T-helper 1 cell (primary cell): Measurements from ENCODE around the gene GRIN2A.

Source experiments
- DNase-seq, 5 donors: peaks; one replicate each; pipeline ENCODE4 v3.0.0-alpha.2; 2012 to 2020

GRIN2A gene

DNA sequence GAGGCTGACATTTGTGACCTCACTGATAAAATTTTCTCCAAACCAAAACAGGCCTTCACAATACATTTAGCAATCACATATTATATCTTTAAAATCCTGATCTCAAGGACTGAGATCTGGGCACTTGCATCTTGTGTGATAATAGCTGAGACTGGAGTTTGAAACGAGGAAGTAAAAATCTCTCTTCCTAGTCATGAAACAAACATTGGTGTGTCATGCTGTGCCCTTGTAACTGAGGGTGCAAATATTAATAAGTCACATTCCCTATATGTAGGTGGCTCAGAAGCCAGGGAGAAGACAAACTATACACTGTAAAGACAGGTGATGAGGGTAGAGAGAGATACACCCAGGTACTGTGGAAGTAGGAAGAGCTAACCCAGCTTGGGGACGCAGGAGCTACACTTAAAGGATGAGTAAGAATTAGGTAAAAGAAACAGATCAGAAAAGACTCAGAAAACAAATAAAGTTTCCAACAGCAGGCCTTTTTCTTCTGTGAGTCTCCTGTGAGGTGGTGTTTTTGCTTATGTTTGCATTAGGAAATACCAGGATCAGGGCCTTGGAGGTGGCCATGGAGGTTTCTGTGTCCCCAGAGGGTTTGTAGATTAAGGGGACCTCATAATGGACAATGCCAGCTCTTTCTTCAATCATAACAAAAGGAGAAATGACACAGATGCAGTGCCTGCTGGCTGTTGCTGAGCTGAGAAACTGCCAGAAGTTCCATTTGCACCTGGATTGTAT is 335.7 kb downstream of the GRIN2A start:
- no peak for DNase-seq

DNA sequence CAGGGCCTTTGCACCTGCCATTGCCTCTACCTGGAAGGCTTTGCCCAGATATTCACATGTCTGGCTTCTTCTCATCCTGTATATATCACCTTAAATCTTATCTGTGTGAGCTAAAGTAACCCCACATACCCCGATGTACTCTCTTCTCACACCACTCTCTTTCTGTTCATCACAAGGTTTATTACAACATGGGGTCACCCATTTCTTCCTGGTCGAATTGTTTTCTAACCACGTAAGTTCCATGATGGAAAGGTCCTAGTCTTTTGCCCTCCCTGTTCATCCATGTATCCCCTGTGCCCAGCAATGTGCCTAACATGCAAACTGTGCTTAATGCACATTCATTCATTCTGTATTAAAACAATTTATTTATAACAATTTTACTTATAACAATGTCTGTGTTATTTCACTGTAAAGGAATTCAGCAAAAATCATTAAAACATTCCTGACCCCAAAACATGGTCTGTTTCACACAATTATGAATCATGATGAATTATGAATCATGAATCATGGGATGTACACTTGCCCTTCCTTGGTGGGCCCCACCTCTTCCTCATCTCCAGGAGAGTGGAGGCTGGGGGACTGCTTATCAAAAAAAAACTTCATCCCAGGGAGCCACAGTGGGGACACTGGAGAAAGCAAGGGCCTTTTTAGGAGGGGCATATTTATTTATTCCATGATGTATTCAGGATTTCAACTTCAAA is 336.4 kb downstream of the GRIN2A start:
- no peak for DNase-seq

DNA sequence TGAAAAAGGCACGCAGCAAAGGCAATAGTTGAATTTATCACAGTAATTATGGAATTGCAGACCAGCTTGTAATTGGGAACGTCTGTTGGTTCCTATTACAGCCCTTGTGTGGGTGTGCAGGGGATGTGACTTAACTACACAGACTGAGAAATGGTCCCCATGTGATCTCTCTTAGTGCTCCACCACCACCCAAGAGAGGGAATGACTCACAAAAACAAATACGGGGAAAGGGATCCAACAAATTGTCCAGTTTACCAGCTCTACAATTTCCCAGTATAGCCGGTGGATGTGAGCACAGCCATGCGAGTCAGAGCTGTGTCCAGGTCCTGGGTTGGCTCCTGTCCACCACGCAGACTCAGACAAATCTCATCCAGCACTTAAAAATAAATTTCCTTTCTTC is 337.9 kb downstream of the GRIN2A start:
- DNase-seq, result no peak

DNA sequence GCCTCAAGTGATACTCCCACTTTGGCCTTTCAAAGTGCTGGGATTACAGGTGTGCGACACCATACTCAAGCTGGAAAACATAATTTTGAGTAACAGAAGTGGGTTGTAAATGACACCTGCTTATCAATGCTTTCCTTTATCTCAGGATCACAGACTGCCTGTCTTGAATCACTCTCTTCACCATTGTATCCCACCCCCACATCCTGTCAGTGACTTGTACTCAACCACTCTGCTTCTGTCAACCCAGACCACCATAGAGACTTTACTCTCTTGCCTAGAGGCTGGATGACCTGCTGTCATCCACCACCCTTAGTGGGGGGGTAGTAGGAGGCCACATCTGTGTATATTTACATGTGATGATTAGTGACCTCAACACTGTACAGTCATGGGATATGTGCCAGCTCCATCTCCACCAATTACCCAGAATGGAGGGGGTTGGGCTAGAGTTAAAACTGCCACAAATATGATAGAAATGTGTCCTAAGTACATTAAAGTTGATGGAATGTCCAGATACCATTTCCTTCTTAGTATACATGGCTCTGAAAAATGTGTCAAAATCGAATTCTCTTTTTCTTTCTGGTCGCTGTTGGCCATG is 338.7 kb downstream of the GRIN2A start:
- no peak for DNase-seq

DNA sequence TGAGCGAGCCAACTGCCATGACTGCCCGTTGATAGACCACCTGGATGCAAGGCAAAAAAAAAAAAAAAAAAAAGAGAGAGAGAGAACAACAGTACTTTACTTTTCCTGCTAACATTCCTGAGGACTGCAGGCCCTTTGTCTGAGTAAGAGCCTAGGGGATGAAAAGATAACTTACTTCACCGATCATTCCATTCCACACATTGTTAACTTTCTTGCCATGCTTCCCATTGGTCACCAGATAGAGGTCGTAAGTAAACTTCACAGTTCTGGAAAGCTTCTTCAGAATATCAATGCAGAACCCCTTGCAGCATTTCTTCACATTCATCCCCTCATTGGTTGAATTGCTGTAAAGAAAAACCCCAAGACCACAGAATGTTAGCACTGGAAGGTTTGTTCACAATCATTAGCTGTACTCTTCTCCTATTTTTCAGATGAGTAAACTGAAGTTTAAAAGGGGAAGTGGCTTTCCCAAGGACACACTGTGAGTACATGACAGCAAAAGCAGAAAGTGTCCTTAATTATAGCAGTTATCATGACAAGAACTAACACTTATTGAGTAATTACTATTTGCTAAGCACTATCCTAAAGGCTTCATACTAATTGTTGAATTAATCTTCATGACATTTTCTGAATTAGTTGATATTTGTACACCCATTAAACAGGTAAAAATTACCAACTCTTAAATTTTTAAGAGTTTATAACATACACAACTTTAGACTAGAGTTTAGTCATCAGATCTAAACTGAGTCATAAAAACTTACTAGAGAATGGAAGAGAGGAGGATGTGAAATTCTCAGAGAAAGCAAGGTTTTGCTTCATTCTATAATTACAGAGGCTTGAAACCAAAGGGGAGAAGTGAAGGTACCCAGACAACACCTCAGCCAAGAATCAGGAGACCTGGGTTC is 341.2 kb downstream of the GRIN2A start:
- no peak for DNase-seq

DNA sequence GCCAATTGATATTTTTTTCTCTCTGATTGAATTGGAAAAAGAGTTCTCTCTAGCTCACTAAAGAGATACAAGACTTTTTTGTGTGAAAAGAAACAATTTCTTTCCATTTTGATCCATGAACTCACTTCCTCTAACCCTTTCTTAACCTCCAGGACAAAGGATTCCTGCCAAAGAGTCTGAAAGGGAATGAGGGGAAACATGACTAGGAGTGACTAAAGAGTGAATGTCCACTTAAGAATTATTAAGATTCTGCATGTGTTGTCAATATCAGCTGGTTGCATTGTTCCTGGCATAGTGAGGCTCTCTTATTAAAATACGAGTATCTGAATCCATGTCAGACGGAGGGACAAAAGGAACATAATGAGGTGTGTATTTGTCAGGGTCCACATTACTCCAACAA is 344.7 kb downstream of the GRIN2A start:
- no peak for DNase-seq

DNA sequence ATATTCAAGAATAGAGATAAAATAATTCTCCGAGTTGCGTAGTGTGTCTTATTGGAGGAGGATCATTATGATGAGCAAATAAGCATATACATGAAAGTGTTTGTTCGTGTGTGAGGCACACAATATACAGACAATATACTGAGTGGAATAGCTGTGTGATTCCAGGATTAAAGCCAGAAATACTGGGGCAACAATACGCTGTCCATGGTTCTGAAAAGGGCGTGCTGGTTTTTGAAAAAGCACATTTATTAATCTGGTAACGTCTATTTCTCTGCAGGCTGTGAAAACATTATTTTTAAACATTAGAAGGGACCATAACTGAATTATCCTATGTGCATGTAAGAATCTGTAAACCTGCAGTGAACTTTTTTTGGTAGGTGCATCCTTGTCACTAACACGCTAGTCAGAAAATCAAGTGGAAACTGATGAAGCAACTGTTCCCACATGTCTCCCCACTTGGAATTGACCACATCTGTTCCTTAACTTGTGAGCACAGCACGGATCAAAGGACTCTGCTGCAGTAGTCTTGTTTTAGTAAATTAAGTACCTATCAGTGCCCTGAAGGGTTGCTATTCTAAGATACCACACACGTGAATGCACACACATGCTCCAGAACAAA is 346.0 kb downstream of the GRIN2A start:
- no peak for DNase-seq

DNA sequence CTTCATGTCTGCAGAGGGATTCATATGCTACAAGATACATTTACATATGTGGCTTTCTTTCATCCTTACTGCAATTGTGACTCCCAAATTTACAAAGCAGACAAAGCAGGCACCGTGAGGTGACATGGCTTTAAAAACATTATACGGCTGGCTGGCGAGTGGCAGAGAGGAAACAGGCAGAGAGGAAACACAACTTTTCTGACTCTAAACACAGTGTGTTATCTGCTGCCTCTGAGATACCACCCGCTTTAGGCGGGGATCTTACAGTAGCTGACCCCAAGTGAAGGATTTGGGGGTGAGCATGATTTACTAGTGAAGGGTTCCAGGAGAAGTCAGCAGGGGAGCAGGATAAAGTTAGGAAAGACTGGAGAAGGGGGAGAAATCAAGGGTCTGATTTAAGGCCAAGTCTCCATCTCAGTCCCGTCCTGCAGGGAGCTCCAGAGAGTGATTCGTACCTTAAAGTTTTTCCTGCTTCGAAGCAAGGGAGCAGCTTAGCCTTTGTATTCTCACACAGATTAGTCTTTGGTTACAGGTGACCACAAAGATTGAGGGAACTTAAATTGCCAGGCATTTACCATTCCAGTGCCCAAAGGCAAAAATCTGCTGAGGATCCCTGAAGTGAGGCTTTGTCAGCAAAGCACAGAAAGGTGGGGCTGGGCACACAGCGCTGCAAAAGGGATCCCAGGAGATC is 355.0 kb downstream of the GRIN2A start:
- DNase-seq, result no peak

DNA sequence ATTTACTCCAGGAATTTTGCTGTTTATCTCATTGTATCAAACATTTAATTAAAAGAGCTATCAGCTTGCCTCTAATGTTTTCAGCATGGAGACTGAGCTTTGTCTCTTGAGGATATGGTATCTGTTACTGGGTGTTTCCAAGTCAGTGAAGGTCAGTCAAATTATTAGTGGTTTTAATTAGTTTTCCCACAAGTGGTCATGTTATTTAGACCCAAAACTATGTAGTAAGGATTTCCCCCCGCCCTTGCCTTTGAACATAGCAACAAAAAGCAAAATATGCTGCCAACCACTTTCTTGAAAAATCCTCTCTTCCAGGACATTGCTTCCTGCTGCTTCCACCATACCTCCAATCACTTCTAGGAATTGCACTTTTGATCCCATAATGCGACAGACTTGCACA is 355.6 kb downstream of the GRIN2A start:
- DNase-seq, result no peak

DNA sequence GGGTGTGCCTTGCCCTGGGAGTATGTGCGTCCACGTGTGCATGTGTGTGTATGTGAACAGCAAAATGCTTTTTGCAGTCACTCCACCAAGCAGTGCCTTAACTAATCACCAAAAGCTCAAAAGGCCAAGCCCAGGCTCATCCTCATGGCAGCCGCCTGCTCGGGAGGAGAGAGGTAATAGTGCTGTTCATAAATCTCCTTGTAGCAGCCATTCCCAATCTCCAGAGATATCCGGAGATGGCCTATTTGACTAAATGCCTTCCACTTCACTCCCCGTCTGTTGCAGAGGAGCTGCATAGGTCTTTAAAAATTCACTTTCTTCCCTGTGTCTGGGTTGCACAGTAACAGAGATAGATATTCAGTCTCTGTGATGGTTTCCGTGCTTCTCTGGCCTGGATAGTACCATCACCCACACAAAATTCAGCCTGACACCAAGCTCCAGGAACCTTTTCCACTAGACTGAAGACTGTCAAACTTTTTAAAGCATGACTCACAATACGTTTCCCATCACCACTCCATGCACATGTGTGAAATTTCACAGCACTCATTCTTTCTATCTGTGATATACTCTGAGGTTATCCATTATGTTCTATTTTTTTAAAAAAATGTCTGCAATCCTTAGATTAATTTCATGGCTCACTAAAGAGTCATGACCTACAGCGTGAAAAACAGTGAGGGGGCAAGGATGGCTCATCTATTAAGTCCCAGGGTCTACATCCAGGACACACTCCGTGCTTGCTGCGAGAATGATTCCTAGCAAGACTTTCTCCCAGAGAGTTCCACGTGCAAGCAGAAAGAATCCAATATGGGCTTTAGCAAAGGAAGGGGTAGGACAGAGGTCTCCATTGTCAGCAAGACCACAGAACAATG is 357.8 kb downstream of the GRIN2A start:
- no peak for DNase-seq

DNA sequence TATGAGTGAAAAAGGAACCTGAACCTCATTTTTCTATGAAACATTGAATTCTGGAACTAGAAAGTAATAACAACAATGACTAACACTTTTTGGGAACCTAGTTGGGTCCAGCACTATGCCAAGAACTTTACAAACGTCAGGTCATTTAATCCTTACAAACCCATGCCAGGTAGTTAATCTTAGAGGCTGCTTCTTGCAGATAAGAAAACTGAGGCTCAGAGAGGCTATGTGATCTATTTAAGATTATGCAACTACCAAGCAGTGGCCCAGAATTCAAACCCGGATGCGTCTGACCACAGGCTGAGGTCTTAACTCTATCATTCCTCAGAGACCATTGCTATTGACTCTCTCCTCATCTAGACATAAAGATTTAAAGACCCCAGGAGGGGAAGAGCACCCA is 358.7 kb downstream of the GRIN2A start:
- no peak for DNase-seq

DNA sequence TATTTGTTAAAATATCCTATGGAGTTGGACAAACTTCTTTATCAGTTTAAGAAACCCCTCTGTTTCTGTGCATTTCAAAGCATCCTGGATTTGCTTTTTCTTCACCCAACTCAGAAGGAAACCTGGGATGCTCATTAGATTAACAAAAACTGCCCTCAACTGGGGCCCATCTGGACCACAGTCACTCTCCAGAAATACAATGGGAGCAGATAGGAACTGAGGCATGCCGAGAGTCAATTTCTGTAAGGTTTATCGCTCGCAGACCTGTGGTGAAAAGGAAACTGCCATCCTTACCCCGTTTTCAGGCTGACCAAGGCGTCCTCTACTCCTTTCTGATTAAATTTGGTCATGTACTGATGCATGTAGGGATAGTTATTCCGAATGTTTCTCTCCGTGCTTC is 360.3 kb downstream of the GRIN2A start:
- no peak for DNase-seq

DNA sequence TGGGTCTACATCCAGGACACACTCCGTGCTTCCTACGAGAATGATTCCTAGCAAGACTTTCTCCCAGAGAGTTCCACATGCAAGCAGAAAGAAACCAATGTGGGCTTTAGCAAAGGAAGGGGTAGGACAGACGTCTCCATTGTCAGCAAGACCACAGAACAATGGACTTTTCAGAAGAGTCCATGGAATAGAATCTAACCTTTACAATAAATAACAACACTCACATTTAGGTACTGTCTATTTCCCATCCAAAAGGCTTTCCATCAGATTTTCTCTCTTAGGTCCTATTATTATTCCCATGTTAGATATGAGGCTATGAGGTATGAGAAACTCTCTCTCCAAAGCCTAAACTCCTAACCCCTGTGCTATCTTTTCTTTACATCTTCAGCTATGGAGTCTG is 360.9 kb downstream of the GRIN2A start:
- DNase-seq, result no peak

DNA sequence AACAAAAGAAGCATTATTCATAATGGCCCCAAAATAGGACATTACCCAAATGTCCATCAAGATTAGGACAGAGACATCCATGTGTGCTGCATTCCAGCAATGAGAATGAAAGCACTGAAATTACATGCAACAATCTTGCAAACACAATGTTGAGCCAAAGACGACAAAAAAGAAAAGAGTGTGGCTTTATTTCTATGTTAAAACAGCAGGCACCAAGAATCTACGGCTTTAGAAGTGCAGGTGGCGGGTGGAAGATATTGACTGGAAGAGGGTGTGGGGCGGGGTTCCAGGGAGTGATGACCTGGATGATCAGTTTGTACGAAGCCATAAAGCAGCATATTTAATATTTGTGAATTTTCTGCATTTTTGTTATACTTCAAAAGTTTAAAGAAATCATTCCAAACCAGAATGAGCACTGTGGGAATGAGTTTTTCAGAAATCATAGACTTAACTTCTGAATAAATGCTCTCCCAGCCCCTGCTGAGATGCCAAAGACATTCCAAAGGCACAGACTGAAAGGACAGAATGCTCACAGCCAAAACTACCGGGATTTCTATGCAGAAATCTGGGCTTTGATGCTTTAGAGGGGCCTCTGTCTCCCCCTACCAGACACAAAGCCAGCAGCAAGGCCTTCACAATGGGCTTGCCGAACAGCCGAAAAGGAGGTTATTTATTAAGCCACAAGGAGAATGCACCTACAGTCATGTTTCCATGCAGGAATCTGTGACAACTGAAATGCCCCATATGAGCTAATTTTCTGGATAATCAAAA is 361.6 kb downstream of the GRIN2A start:
- no peak for DNase-seq

DNA sequence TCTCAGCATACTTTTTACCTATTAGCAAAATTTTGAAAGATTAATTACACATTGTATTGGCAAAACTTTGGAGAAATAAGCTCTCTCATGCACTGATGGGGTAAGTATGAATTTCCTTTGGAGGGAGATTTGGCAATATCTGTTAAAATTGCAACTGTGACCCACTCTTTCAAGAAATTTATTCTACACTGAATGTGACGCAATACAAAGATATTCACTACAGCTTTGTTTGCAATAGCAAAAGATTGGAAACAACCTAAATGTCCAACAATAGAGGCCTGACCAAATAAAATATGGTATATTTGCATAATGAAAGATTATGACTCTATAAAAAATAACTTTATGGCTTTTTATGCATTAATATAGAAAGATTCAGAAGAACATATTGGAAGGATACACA is 363.5 kb downstream of the GRIN2A start:
- DNase-seq, result no peak

DNA sequence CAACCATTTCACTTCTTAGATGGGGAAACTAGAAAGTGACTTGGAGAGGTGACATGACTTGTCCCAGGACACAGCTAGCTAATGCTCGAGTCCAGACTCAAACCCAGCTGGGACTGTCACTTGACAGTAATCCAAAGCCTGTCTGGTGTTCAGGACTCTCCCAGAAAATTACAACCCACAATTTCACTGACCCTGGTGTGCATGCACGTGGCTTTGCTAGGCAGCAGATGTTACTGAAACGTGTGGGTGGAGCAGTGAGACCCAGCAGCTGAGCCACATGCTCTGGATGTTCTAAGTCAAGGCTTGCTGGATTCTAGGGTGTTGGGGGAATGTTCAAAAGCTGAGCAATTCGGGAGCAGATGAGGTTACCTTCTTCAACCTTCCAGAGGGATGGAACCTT is 364.6 kb downstream of the GRIN2A start:
- DNase-seq, result no peak

DNA sequence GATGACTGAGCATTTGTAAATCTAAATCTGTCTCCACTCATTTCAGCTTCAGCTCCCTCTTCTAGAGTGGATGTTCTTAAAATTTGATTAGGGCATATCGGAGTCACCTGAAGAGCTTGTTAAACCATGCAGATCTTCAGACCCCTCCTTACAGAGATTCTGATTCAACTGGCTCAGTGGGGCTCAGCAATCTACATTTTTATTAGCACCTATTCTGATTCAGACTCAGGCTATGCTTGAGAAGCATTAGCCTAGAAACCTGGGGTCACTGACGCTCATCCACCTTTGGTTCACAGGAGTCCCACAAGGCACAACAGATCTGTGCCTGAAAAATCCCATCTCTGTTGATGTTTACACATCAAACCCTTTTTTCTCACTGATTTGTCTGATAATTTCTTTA is 365.6 kb downstream of the GRIN2A start:
- no peak for DNase-seq

DNA sequence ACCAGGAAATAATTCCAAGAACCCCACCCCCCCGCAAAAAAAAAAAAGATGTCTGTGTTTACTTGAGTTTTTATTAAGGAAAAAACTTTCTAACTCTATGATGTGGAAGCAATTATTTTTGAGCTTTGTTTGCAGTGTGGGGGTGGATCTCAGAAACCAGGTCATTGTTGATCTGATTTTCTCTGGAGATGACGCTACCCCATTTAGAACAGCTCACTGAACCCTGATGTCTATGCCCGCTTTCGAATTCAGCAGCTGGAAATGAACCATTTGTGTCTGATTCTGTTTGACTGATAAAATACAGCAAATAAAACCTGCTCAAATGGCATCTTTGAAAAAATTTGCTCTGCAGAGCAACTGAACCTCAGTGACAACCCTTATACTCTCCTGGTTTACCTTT is 368.6 kb downstream of the GRIN2A start:
- DNase-seq, result no peak

DNA sequence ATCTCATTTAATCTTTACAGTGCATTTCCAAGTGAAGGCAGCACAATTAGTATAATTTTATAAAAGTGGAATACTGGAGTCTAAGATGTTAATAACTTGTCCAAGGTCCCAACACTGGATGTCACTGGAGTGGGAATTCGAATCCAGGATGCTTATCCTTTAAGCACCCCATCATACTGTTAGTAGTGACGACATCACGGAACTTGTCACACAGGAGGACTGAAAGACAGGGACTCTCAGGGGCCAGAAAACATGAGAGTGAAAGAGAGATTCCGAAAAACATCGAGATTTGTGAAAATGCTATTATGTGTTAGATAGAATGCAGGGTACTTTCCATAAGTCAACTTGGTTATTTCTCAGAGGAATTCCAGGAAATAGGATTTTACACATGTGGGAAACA is 374.0 kb downstream of the GRIN2A start:
- DNase-seq, result no peak

DNA sequence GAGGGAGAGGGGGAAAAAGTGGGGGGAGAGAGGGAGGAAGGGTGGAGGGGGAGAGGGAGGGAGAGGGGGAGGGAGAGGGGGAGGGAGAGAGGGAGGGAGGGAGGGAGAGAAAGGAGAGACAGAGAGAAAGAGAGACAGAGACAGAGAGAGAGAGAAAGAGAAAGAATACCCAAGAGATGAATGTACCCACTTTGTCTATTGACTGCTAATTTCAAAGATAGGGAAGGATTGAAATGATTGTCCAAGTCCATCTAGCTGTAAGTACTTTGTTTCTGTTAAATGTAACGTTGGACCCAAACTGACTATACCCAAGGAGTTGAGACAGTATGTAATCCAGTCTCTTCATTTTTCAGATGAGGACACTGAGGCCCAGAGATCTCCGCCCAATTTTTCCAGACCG is 374.9 kb downstream of the GRIN2A start:
- DNase-seq, result no peak
